Measurements from ENCODE around the gene C9orf78. TPM values are rescaled to one million over a fixed set of nuclear protein-coding genes. Genes with fewer than 3 reads are reported as not detected.

Gene C9orf78
- total RNA-seq, 1 donor from 2014 or later: 37.7 TPM

- Mint-ChIP-seq H3K9me3 (ENCODE audit: low read depth) (no peaks in the 10 kb centered on the region), H3K27ac (ENCODE audit: unreplicated experiment) (no peak overlapping the region), H3K27me3 (ENCODE audit: low read depth) (peaks cover 3% of the 10 kb centered on the region), H3K4me1 (ENCODE audit: low read depth) (peaks cover 18% of the 10 kb centered on the region), H3K4me3 (ENCODE audit: unreplicated experiment) (no peak overlapping the region), H3K36me3 (ENCODE audit: low read depth) (no peaks in the 10 kb centered on the region)
- no peak for DNase-seq (ENCODE audit: low spot score)
- TF ChIP-seq, protein P1, sequence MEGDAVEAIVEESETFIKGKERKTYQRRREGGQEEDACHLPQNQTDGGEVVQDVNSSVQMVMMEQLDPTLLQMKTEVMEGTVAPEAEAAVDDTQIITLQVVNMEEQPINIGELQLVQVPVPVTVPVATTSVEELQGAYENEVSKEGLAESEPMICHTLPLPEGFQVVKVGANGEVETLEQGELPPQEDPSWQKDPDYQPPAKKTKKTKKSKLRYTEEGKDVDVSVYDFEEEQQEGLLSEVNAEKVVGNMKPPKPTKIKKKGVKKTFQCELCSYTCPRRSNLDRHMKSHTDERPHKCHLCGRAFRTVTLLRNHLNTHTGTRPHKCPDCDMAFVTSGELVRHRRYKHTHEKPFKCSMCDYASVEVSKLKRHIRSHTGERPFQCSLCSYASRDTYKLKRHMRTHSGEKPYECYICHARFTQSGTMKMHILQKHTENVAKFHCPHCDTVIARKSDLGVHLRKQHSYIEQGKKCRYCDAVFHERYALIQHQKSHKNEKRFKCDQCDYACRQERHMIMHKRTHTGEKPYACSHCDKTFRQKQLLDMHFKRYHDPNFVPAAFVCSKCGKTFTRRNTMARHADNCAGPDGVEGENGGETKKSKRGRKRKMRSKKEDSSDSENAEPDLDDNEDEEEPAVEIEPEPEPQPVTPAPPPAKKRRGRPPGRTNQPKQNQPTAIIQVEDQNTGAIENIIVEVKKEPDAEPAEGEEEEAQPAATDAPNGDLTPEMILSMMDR (IDR thresholded peaks at IDR 0.05): no peak
Measured at GRCh38 chr9:129781131-129781530, 53.9 kb downstream of the C9orf78 start.

DNA sequence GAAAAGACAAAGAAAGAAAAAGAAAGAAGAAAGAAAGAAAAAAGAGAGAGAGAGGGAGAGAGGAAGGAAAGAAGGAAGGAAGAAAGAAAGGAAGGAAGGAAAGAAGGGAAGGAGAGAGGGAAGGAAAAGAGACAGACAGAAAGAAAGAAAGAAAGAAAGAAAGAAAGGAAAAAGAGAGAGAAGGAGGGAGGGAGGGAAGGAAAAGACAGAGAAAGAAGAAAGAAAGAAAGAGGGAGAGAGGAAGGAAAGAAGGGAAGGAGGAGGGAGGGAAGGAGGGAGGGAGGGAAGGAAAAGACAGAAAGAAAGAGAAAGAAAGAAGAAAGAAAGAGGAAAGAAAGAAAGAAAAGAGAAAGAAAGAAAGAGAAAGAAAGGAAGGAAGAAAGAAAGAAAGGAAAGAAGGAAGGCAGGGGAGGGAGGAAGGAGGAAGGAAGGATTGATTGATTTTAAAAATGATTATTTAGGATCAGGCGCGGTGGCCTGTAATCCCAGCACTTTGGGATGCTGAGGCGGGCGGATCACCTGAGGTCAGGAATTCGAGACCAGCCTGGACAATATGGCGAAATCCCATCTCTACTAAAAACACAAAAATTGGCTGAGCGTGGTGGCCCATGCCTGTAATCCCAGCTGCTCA, 55.4 kb downstream of the C9orf78 start:
- peaks cover 3% of the 10 kb centered on the region for H3K27me3 Mint-ChIP-seq (ENCODE audit: low read depth)
- peaks cover 18% of the 10 kb centered on the region for H3K4me1 Mint-ChIP-seq (ENCODE audit: low read depth)
- H3K27ac Mint-ChIP-seq (ENCODE audit: unreplicated experiment): no peak overlapping the region
- H3K4me3 Mint-ChIP-seq (ENCODE audit: unreplicated experiment): no peak overlapping the region
- no peaks in the 10 kb centered on the region for H3K9me3 Mint-ChIP-seq (ENCODE audit: low read depth)
- no peaks in the 10 kb centered on the region for H3K36me3 Mint-ChIP-seq (ENCODE audit: low read depth)
- DNase-seq (ENCODE audit: low spot score): no peak
- TF ChIP-seq, protein P1 (IDR thresholded peaks at IDR 0.05): no peak

DNA sequence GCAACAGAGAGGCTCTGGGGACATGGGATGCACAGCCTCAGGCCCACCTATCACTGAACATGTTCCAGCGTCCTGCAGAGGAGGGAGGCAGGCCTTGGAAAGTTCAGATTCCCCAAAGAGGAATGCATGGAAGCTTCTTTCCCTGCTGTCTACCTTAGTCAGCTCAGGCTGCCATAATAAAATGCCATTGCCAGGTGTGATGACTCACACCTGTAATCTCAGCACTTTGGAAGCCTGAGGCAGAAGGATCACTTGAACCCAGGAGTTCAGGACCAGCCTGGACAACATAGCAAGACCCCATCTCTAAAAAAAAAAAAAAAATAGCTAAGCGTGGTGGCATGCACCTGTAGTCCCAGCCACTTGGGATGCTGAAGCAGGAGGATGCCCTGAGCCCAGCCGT, 56.6 kb downstream of the C9orf78 start:
- TF ChIP-seq, protein P1 (IDR thresholded peaks at IDR 0.05): no peak
- H3K36me3 Mint-ChIP-seq (ENCODE audit: low read depth): no peaks in the 10 kb centered on the region
- H3K27ac Mint-ChIP-seq (ENCODE audit: unreplicated experiment): no peak overlapping the region
- peaks cover 3% of the 10 kb centered on the region for H3K27me3 Mint-ChIP-seq (ENCODE audit: low read depth)
- no peak overlapping the region for H3K4me3 Mint-ChIP-seq (ENCODE audit: unreplicated experiment)
- DNase-seq (ENCODE audit: low spot score): no peak
- H3K4me1 Mint-ChIP-seq (ENCODE audit: low read depth): peaks cover 14% of the 10 kb centered on the region
- no peaks in the 10 kb centered on the region for H3K9me3 Mint-ChIP-seq (ENCODE audit: low read depth)

GRCh38 chr9:129777769-129778130, 57.3 kb downstream of the C9orf78 start:
- DNase-seq (ENCODE audit: low spot score): no peak
- peaks cover 14% of the 10 kb centered on the region for H3K4me1 Mint-ChIP-seq (ENCODE audit: low read depth)
- H3K27ac Mint-ChIP-seq (ENCODE audit: unreplicated experiment): no peak overlapping the region
- no peak overlapping the region for H3K4me3 Mint-ChIP-seq (ENCODE audit: unreplicated experiment)
- peaks cover 3% of the 10 kb centered on the region for H3K27me3 Mint-ChIP-seq (ENCODE audit: low read depth)
- no peaks in the 10 kb centered on the region for H3K9me3 Mint-ChIP-seq (ENCODE audit: low read depth)
- no peaks in the 10 kb centered on the region for H3K36me3 Mint-ChIP-seq (ENCODE audit: low read depth)
- TF ChIP-seq, protein P1 (IDR thresholded peaks at IDR 0.05): no peak

Small RNA genes within 50 kb of the gene (microRNA-seq; reads per million reads assigned to microRNA genes)
- not detected for gene MIR6855 (ENCODE audit: borderline number of aligned reads)

Other genes with a start within 250 kb of the C9orf78 start
- gene C9orf50, start 214.2 kb downstream of the C9orf78 start, total RNA-seq: 0.30 to 0.39 TPM (median 0.38 TPM) in 3 replicates
- 32.6 to 37.4 TPM (median 34.4 TPM) in 3 replicates for gene NTMT1, start 209.1 kb downstream of the C9orf78 start, total RNA-seq
- 17.4 to 18.1 TPM (median 17.7 TPM) in 3 replicates for gene ASB6, start 193.1 kb downstream of the C9orf78 start, total RNA-seq
- gene PRRX2, start 169.6 kb downstream of the C9orf78 start, total RNA-seq: 4.9 to 5.7 TPM (median 5.0 TPM) in 3 replicates
- gene PTGES, start 82.2 kb downstream of the C9orf78 start, total RNA-seq: 0.95 to 3.3 TPM (median 1.3 TPM) in 3 replicates
- gene TOR1B, start 32.1 kb downstream of the C9orf78 start, total RNA-seq: 39.4 to 44.2 TPM (median 39.8 TPM) in 3 replicates
- 45.3 to 54.3 TPM (median 47.4 TPM) in 3 replicates for gene TOR1A, start 11.1 kb downstream of the C9orf78 start, total RNA-seq
- 21.3 to 29.6 TPM (median 23.9 TPM) in 3 replicates for gene USP20, start 183 bp upstream of the C9orf78 start, total RNA-seq
- gene FNBP1, start 207.9 kb upstream of the C9orf78 start, total RNA-seq: 49.4 to 61.2 TPM (median 58.7 TPM) in 3 replicates
- 67.0 to 74.6 TPM (median 70.7 TPM) in 3 replicates for gene GPR107, start 218.6 kb upstream of the C9orf78 start, total RNA-seq

Data from chondrocyte (in vitro differentiated cells).